Progenitor cell of endocrine pancreas (in vitro differentiated cells): Measurements from ENCODE around the gene IL17REL. TPM values are rescaled to one million over a fixed set of nuclear protein-coding genes. Genes with fewer than 3 reads are reported as not detected.

Experiments used
- DNase-seq: peaks from one replicate; pipeline ENCODE4 v3.0.0; 2021; ENCODE audit warnings: low spot score; ENCODE audit not compliant: unreplicated experiment
- H3K27ac Mint-ChIP-seq: 2 replicates; pipeline ENCODE4 v1.8.0; 2021; ENCODE audit warnings: mild to moderate bottlenecking, moderate library complexity, mixed read lengths
- H3K27me3 Mint-ChIP-seq: 2 replicates; pipeline ENCODE4 v1.8.0; 2021; ENCODE audit warnings: mixed read lengths
- H3K36me3 Mint-ChIP-seq: 2 replicates; pipeline ENCODE4 v1.8.0; 2022; ENCODE audit warnings: mixed read lengths; ENCODE audit not compliant: insufficient read depth
- H3K4me1 Mint-ChIP-seq: 2 replicates; pipeline ENCODE4 v1.8.0; 2021; ENCODE audit warnings: low read depth, mixed read lengths
- H3K4me3 Mint-ChIP-seq: 2 replicates; pipeline ENCODE4 v1.8.0; 2021; ENCODE audit warnings: low read depth, mild to moderate bottlenecking, moderate library complexity, mixed read lengths
- H3K9me3 Mint-ChIP-seq: 2 replicates; pipeline ENCODE4 v1.8.0; 2021; ENCODE audit warnings: low read depth, mixed read lengths
- total RNA-seq: library from RNA; stranded (reverse); gene quantifications from 2 replicates; pipeline ENCODE4 v1.2.1, GENCODE V29; 2021
- TF ChIP-seq, protein P1 (sequence below): fragments of 200-600 bp; sonication (generic); IDR thresholded peaks from one replicate; pipeline ENCODE4 v1.5.0; 2021; ENCODE audit warnings: antibody characterized with exemption, mild to moderate bottlenecking; ENCODE audit not compliant: unreplicated experiment

IL17REL gene
- total RNA-seq, 1 donor from 2014 or later, result 0.10 TPM

DNA sequence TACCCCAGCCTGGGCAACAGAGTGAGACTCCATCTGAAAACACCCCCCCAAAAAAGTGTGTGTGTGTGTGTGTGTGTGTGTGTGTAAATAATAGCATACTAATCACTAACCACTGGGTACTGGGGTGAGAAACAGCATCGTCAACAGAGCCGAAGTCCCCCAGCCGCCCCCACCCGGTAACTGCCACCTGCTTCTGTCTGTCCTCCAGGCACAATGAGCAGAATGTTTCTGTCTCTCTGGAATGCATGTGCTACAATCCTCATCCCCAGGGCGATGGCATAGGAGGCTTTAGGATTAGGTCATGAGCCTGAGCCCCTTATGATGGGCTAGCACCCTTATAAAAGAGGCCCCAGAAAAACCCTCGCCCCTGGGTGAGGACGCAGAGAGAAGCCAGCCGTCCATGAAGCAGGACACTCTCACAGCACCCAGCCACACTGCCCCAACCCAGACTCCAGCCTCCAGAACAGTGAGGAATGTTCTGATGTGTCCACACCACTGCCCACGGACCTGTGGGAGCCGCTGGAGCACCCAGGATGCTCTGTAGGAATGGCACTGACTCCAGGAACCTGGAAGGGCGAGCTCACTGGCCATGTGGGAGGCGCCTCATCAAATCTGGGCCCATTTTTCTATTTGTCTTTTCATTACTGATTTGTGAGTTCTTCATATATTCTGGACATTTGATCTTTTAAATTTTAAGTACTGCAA is 35.6 kb upstream of the IL17REL start:
- Mint-ChIP-seq H3K27me3 (peaks cover 6% of the 10 kb centered on the region), H3K4me3 (no peak overlapping the region), H3K27ac (no peak overlapping the region), H3K9me3 (peaks cover 1% of the 10 kb centered on the region), H3K4me1 (no peaks in the 10 kb centered on the region), H3K36me3 (no peaks in the 10 kb centered on the region)
- no peak for DNase-seq
- TF ChIP-seq, protein P1, sequence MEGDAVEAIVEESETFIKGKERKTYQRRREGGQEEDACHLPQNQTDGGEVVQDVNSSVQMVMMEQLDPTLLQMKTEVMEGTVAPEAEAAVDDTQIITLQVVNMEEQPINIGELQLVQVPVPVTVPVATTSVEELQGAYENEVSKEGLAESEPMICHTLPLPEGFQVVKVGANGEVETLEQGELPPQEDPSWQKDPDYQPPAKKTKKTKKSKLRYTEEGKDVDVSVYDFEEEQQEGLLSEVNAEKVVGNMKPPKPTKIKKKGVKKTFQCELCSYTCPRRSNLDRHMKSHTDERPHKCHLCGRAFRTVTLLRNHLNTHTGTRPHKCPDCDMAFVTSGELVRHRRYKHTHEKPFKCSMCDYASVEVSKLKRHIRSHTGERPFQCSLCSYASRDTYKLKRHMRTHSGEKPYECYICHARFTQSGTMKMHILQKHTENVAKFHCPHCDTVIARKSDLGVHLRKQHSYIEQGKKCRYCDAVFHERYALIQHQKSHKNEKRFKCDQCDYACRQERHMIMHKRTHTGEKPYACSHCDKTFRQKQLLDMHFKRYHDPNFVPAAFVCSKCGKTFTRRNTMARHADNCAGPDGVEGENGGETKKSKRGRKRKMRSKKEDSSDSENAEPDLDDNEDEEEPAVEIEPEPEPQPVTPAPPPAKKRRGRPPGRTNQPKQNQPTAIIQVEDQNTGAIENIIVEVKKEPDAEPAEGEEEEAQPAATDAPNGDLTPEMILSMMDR, result no peak

DNA sequence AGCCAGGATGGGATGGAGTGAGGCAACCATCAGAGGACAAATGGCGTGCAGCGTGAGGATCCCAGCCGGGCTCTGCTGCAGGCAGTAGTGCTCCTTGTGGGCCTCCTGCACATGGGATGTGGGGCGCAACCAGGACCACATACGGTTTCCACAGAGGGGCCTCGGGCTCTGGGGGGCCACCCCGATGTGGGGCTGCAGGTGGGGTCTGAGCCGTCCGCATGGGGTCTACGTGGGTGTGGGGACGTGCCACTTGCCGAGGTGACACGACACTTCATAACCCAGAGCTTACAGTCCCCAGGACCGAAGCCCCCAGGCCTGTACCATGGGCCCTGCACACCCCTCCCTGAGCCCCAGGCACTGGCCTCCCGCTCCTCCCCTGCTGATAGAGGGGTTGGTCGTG is 34.8 kb upstream of the IL17REL start:
- H3K4me3 Mint-ChIP-seq, result no peak overlapping the region
- TF ChIP-seq, protein P1, result no peak
- peaks cover 4% of the 10 kb centered on the region for H3K9me3 Mint-ChIP-seq
- H3K36me3 Mint-ChIP-seq, result no peaks in the 10 kb centered on the region
- H3K4me1 Mint-ChIP-seq, result no peaks in the 10 kb centered on the region
- H3K27ac Mint-ChIP-seq, result no peak overlapping the region
- no peak for DNase-seq
- peaks cover 6% of the 10 kb centered on the region for H3K27me3 Mint-ChIP-seq

DNA sequence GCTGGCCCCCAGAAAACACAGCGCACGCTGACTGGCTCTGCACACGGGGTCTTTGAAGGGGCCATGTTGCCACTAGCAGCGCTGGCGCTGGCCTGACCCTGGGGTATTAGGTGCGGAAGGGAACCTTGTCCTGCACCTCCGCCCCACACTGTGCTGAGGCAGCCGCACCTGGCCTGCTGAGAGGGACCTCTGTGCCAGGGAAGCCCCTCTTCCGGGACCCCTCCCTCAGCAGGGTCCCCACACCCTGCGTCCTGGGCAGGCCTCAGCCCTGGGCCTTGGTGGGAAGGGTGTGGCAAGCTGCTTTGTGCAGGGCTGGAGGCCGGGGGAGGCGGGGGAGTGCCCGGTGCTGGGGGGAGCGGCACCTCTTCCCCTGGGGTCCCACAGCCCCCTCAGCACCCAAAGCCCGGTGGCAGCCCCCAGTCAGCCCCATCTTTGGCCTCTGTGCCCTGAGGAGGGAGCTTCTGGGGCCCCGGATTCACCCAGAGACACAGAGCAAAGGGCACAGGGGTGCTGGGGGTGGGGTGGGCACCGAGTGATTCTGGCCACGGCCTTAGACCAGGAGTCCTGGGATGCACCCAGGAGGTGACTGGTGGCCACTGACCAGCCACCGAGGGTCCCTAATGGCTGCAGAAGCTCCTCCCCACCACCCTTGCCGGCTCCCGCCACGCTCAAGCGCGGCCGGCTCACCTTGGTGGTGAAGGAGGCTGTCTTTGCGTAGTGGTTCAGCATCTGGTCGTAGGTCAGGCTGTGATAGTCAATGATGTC is 34.1 kb upstream of the IL17REL start:
- Mint-ChIP-seq H3K27ac (no peak overlapping the region), H3K36me3 (no peaks in the 10 kb centered on the region), H3K27me3 (peaks cover 6% of the 10 kb centered on the region), H3K4me3 (no peak overlapping the region), H3K9me3 (peaks cover 4% of the 10 kb centered on the region), H3K4me1 (no peaks in the 10 kb centered on the region)
- DNase-seq, result no peak
- TF ChIP-seq, protein P1, result no peak

DNA sequence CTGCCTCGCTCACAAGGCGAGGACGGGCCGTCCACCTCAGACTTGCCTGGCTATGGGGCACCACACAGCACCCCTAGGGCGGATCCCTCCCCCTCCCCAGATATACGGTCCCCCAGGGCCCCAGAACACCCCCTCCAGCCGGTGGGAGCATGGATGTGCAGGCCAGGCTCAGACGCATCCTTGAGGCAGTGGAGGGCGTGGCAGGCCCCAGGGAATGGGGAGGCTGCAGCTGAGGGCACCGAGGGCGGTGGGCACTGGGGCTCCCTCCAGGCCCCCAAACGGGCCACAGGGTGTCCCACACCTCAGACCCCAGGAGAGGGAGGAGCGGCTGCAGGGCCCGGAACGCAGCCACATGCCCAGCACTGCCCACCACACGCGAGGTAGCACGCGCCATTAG is 33.5 kb upstream of the IL17REL start:
- Mint-ChIP-seq H3K27ac (no peak overlapping the region), H3K4me3 (no peak overlapping the region), H3K36me3 (no peaks in the 10 kb centered on the region), H3K27me3 (peaks cover 4% of the 10 kb centered on the region), H3K9me3 (peaks cover 4% of the 10 kb centered on the region), H3K4me1 (no peaks in the 10 kb centered on the region)
- TF ChIP-seq, protein P1, result no peak
- no peak for DNase-seq

DNA sequence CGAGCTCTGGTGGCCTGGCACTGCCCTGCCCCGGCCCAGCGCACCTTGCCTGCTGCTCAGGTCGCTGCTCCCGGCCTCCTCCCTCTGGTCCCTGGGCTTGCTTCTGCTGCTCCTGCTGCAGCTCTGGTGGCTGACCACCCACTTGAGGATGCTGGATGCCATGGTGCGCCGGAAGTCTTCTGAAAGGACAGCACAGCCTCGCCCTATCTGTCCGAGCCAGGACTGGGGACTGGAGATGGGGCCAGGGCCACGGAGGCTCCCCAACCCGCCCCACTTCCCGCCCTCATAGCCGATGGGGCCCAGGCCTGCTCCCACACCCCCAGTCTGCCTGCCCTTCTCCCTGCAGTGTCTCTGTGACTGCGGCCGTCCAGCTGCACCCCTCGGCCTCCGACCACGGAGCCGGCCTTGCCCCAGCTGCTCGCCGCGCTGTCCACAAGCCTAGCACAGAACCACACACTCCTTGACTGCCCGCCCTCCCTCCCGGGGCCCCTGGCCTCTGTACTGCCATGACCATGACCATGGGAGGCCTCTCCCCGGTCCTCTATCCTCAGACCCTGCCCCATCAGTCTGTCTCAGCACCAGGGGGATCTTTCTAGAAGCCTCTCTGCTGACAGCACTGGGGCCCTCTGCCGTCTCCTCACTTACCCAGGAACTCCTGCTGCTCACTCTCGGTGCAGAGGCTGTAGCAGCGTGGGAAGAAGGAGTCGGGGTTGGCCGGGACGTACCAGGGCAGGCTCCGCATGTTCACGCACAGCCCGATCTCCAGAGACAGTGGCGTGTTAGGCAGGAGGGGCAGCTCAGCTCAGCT is 32.9 kb upstream of the IL17REL start:
- Mint-ChIP-seq H3K9me3 (peaks cover 4% of the 10 kb centered on the region), H3K4me1 (no peaks in the 10 kb centered on the region), H3K27ac (no peak overlapping the region), H3K4me3 (no peak overlapping the region), H3K36me3 (no peaks in the 10 kb centered on the region), H3K27me3 (no peaks in the 10 kb centered on the region)
- TF ChIP-seq, protein P1, result no peak
- no peak for DNase-seq
